Stimulated activated CD8-positive, alpha-beta memory T cell treated with anti-CD3 and anti-CD28 coated beads, Interleukin-15, amount 100 ng/mL, for 1 hour (primary cell): ENCODE results near the gene KAT6B.
"Not testable (repeated sequence)": the region's sequence is repeated elsewhere in the genome, so short reads cannot be mapped to it uniquely, and the experiment has no call there.

ENCODE experiments used
- DNase-seq: peaks from one replicate; pipeline ENCODE4 v3.0.0-alpha.2; 2020; ENCODE audit warnings: low read depth

Gene KAT6B

GRCh38 chr10:74826142-74827044 is at the start of gene KAT6B:
TSS of gene KAT6B (plus strand) at chr10:74826600. CDS start at chr10:74842858, 16,258 bp downstream.
- peak; percentile 99 for DNase-seq

GRCh38 chr10:74778436-74779094 is 47.8 kb upstream of the KAT6B start:
- DNase-seq, result no peak

- not testable (repeated sequence) for DNase-seq
Measured at GRCh38 chr10:74781870-74782269, 44.5 kb upstream of the KAT6B start.

GRCh38 chr10:74784462-74784861 is 41.9 kb upstream of the KAT6B start:
- DNase-seq, result no peak

- DNase-seq, result no peak
Measured at GRCh38 chr10:74786126-74786525, 40.3 kb upstream of the KAT6B start.

- DNase-seq, result no peak
Measured at GRCh38 chr10:74787457-74787856, 38.9 kb upstream of the KAT6B start.

GRCh38 chr10:74791979-74792378 is 34.4 kb upstream of the KAT6B start:
- DNase-seq, result not testable (repeated sequence)

GRCh38 chr10:74792726-74793125 is 33.7 kb upstream of the KAT6B start:
- DNase-seq, result no peak

- DNase-seq, result not testable (repeated sequence)
Measured at GRCh38 chr10:74793240-74793639, 33.2 kb upstream of the KAT6B start.

- no peak for DNase-seq
Measured at GRCh38 chr10:74794531-74794930, 31.9 kb upstream of the KAT6B start.

- DNase-seq, result no peak
Measured at GRCh38 chr10:74797550-74797949, 28.9 kb upstream of the KAT6B start.

GRCh38 chr10:74799721-74800221 is 26.6 kb upstream of the KAT6B start:
- no peak for DNase-seq

- no peak for DNase-seq
Measured at GRCh38 chr10:74801447-74801846, 25.0 kb upstream of the KAT6B start.

GRCh38 chr10:74808501-74808900 is 17.9 kb upstream of the KAT6B start:
- DNase-seq, result no peak

- no peak for DNase-seq
Measured at GRCh38 chr10:74810087-74810486, 16.3 kb upstream of the KAT6B start.

- DNase-seq, result no peak
Measured at GRCh38 chr10:74813381-74814259, 12.8 kb upstream of the KAT6B start.

GRCh38 chr10:74814797-74815196 is 11.6 kb upstream of the KAT6B start:
- DNase-seq, result no peak

- DNase-seq, result no peak
Measured at GRCh38 chr10:74816824-74817498, 9.4 kb upstream of the KAT6B start.

GRCh38 chr10:74821501-74821900 is 4.9 kb upstream of the KAT6B start:
- DNase-seq, result no peak

- DNase-seq, result no peak
Measured at GRCh38 chr10:74822101-74822500, 4.3 kb upstream of the KAT6B start.

- no peak for DNase-seq
Measured at GRCh38 chr10:74822521-74823089, 3.8 kb upstream of the KAT6B start.
